GM21381 (cell line): ENCODE measurements around the gene KAT6B.
"Not testable (repeated sequence)": the region's sequence is repeated elsewhere in the genome, so short reads cannot be mapped to it uniquely, and the experiment has no call there.

Source experiments
- ATAC-seq: cut with Tn5 transposase; IDR thresholded peaks from one replicate; pipeline ENCODE4 v1.9.1; 2021; ENCODE audit warnings: mild to moderate bottlenecking, moderate library complexity; ENCODE audit not compliant: unreplicated experiment

The KAT6B gene

DNA sequence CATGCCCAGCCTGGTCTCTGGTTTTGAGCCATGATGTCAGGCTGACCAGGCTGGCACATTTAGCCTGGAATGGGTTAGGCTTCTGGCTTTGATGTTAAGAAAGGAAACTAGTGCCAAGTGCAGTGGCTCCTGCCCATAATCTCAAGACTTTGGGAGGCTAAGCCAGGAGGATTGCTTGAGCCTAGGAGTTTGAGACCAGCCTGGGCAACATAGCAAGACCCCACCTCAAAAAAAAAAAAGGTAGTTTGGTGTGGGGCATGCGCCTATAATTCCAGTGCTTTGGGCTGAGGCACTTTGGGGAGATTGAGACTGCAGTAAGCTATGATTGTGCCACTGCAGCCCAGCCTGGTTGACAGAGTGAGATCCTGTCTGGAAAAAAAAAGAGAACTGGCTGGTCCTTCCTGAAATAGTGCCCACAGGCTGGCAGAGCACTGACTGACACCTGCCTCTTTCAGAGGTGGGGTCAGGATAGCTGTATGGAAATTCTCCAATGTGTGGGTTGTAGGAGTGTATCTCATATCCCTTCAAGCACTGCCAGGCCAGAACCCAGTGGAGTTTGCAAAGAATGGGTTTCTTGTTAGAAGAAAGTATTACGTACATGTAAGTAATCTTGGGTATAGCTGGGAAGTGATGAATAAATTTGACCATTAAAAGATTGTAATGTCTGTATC, 61.3 kb downstream of the KAT6B start:
- no peak for ATAC-seq

DNA sequence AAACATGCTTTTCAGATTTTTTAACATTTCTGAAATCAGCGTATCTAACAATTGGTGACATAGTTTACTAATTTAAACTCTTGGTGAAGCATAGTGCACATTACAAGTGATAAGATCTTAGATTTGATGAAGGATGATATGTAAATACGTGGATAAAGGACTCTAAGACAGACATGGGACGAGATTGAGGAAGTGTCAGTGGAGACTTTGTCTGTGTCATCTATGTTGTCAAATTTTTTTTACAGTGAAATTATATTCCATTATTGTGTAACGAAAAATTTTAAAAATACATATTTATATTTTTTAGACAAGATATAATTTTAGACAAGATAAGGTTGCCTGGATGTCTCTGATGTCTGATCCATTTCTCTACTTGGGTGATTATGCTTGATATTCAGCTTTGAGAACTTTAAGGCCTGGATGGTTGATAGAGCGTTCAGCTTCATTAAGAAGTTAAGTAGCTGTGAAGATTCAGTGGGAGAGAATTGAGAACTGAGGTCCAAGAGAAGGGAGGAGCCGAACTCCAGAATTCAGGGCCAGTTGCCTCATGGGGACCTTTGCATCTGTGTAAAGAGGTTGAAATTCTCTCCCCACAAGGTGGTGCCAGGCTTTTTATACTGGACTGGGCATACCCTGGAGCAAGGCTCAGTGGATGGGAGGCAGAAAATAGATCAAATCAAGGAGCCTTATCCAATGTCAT, 62.7 kb downstream of the KAT6B start:
- no peak for ATAC-seq

DNA sequence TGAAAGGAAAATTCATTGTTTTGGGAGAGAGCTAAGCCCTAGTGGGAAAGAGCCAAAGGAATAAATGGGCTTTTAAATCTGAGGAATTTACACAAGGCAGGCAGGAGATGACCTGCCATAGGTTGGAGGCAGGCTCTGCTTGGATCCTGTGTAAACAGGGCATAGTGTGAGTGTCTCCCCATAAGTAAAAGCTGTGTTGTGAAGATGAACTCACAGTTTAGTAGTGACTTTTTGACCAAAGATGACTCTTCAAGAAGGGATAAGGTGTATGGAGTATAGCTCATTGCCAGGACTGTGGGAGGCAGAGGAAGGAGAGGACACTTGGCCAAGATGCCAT, 63.2 kb downstream of the KAT6B start:
- no peak for ATAC-seq

DNA sequence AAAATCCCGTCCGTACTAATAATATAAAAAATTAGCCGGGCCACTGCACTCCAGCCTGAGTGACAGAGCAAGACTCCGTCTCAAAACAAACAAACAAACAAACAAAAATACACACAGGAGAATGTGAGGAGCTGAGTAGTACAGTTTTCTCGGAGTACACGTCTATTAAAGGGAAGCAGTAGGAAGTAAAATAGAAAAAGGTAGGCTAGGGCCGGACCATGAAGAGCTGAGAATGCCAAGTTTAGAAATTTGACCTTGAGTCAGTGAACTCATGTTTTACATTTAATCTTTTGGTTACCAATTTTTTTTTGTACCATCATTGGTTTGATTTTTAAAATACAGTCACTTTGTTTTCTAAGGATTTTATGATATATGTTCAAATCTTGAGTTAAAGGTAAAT, 64.1 kb downstream of the KAT6B start:
- no peak for ATAC-seq

DNA sequence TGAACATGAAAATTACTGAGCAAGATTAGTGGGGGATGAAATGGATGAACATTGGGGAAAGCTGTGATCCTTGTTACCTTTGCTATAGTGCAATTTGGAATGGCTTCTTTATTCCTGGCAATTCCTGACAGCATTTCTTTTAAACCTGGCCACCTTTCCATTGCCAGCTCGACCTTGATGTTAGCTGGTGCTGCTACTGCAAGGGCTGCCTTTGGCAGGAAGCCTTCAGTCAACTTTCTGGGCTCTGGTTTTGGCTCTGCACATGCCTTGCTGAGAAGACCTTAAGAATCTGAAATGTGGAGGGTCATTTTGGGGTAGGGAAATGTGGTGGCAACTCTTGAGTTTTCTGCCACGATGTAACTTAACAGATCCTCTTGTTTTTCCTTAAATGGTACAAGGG, 64.7 kb downstream of the KAT6B start:
- ATAC-seq, result no peak

DNA sequence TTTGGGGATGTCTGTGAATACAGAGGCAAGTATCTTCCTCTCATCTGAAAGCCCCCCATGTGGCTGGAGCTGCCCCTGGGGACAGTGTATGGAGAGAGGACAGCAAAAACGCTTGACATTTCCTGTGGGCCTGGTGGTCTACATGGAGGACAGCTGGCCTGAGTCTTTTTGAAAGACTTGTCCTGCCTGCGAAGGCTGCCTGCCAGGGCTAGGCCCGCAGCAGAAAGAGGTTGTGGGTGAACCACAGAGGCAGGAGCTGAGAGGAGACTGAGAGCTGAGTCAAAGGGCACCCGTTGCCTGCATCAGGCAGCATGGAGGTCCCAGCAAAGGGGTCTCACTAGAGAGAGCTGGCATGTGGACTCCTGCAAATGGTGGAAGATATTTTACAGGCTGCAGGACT, 66.4 kb downstream of the KAT6B start:
- ATAC-seq, result no peak

DNA sequence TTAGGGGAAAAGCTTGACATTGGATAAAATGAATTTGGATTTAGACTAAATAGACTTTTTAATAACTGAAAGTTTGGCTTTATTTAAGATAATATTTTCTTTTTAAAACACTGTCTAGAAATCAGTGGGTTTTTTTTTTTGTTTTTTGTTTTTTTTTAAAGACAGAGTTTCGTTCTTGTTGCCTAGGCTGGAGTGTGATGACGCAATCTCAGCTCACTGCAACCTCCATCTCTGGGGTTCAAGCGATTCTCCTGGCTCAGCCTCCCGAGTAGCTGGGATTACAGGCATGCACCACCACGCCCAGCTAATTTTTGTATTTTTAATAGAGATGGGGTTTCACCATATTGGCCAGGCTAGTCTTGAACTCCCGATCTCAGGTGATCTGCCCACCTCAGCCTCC, 66.9 kb downstream of the KAT6B start:
- not testable (repeated sequence) for ATAC-seq

DNA sequence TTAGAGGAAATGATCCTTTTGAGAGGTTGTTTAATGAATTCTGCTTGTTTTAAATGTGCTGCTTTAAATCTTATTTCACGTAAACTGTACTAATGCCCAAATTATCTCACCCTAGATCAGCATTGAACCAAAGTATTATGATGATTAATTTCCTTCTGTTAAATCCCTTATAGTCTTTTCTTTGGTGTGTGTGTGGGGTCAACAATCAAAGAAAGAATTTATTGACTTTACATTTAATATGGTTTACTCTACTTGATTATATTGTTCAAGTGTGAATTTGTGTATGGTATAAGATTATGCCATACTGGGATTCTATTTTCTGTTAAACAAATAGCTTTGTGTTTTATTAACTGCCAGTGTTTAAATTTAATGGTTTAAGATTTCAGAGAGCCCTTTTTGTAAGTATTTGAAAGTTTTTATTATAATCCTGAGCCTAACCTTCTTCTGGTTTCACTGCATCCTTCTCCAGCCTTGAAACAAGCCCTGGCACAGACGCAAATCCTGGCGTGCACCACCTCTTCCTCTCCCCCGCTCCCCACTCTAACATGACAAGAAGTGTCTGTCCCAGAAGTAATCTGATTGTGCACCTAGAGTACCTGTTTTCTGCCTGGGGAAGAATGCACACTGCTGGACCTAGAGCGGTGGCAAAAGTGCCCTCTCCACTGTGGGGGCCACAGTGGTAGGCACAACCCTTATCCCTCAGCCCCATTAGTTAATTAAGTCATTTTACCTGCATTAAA, 70.6 kb downstream of the KAT6B start:
- ATAC-seq, result no peak

DNA sequence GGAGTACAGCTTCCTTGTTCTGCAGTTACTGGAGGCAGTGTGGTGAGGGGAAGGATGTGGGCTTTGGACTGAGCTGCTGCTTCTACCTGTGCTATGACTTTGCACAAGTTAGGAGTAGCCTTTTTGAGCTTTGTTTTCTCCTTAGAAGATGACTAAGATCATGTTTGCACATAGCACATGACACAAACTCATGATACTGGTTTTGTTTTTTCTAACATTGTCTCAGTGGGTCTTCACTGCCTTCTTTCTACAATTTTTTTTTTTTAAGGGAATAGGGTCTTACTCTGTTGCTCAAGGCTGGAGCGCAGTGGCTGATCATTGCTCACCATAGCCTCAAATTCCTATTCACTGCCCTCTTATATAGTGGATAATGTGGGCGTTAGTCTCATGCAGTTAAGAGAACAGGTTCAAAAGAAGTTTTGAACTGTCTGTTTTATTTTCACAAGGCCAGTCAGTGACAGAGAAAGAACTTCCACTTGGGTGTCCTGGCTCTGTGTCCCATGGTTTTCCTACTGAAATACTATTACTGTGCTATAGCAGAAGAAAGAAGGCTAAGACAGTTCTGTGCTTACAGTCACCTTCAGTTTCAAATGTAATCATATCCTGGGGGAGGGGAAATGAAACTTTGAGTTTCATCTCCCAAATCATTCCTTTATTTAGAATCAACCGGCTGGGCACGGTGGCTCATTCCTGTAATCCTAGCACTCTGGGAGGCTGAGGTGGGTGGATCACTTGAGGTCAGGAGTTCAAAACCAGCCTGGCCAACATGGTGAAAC, 72.0 kb downstream of the KAT6B start:
- ATAC-seq, result peak; percentile 52

DNA sequence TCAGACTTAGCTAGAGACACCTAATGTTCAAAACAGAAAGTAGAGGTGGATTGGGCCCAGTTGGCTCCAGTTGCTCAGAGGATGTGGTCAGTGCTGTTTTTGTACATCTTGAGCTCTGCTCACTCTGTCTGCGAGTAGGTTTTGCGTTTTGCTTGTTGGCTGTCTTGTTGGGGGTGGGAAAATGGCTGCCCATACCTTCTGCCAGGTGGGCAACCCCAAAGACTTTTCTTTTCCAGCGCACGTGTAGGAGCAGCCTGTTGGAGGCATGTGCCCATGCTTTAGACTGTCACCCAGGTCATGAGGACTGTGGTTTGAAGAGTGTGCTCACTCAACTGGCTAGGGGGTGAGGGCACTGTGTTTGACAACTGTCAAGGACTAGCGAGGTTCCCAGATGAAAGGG, 73.9 kb downstream of the KAT6B start:
- ATAC-seq, result peak; percentile 63

DNA sequence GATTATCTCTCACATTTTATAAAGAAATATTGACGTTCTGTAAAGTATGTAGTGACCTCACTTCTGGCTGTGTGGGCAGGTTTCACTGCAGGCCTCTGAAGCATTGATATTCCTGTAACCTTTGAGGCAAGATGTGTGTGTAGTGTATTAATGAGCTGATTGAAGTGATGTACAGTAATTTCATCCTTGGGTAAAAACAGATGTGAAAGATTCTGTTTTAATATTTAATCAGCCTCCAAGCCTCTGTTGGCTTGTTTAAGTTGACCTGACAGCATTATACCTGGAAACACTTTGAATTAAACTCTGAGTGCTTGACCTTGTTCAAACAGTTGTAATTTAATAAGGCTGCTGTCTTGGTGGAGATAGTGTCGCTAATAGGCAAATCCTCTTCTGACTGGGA, 74.9 kb downstream of the KAT6B start:
- no peak for ATAC-seq

DNA sequence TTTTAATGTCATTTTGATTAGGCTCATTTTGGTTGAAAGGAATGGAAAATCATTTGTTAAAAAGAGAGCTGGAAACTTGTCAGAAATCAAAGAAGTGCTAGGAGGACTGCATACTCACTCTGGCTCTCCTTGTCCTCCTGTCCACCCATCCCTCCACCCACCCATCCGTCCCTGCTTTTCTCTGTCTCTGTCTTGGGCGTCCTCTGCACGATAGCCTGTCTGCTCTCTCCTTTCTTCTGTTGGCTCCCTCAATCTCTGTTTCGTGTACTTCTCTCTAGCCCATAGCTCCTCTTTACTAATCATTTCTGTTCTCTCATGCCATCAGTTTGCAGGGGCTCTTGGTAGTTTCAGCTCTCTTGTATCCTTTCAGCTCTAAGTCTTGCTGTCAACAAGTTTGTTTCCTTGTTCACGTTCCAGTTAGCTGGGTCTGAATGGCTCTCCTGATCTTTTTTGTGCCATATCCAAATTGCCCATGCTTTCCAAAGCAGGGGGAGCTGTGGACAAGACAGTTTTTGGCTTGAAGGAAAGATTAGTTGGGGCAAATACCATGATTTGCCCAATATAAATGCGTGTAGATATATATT, 75.6 kb downstream of the KAT6B start:
- no peak for ATAC-seq

DNA sequence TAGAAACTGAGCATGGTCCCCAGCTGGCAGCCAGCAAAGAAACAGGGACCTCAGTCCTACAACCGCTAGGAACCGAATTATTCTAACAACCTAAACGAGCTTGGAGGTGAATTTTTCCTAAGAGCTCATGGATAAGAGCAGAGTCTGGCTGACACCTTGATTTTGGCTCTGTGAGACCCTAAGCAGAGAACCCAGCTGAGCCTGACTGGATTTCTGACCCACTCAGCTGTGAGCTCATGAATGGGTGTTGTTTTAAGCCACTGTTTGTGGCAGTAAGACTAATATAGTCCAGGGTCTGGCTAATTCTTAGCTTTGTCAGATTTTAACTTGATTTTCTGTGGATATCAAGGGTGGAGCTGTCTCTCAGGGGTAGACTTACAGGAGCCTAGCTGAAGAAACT, 77.1 kb downstream of the KAT6B start:
- no peak for ATAC-seq

DNA sequence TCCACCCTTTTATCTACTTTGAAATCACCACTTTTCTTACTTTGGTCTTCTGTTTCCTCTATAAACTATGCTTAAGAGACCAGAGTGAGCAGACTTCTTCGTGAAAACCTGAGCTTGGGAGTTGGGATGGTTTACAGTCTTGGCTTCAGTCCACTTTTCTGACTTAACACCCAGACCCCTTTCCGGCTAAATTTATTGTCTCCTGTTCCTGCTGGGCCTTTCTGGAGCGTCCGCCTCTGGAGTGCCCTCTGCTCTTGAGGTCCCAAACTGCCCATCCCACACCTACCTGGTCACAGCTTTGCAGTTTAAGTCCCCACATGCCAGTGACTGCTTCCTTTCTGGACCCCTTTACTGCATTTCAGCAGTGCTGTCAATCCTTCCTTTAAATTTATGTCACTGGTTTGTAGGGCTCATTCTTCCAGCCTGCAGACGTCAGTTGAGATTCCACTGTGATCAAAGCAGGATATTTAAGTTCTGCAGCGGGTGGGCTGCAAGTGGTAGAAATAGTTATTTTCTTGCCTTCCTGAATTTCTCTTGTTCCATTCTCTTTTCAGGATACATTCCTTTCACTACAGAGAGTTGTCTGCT, 80.3 kb downstream of the KAT6B start:
- no peak for ATAC-seq

DNA sequence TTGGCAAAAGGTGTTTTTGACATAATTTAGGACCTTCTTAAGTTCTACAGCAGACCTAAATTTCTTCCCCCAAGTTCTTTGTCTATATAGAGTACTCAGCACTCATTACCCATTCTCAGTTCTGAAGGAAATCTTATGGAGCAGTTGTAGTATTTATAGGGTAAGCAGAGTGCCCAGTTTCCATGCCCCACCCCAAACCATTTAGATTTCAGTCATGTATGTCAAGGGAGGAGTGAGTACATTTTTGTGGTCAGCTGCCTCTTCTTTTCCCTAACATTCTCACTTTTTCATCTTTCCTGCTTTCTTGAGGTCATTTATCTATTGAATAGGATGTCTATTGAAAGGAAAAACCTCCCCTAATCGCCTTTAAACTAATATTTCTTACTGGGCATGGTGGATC, 83.3 kb downstream of the KAT6B start:
- ATAC-seq, result no peak

DNA sequence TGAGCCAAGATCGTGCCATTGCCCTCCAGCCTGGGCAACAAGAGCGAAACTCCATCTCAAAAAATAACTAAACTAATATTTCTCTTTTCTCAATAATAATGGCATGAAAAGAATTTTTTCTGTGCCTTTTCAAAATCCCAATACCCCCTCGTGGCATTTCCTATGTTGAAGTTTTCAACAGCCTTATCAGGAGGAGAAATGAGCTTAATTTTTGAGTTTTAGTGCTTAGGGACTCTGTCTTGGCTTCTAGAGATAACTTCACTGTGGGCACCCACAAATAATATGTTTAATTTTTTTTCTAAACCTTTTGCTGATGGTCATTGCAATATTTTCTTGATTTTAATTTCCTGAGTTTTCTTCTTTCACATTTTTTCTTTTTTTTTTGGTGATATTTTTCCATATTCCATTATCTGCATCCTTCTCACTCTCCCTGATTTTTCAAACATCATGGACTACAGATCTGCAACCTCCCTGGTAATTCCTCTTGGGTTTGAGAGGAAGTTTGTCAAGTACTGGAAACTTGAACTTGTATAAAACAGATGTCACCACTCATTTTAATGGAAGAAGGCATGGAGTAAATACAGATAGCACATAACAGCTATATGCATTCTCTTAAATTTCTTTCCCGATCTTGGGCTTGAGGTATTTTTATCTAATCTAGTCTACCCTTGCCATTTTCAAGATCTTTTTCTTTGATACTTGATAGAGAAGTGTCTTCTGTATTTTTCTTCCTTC, 84.0 kb downstream of the KAT6B start:
- ATAC-seq, result no peak

DNA sequence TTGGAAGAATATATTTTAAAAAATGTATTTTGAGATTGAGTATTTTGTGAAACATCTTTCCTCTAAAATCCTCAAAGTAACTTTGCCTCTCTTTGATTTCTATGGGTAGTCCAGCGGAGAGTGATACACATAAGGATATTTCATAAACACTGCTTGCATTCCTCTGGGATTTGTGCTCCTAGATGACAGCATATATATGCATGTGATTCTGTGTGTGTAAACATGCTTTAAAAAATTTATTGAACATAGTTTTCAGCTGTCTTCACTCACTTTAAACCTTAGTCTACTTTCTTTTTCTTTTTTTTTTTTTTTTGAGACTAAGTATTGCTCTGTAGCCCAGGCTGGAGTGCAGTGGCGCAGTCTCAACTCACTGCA, 84.6 kb downstream of the KAT6B start:
- ATAC-seq, result no peak

DNA sequence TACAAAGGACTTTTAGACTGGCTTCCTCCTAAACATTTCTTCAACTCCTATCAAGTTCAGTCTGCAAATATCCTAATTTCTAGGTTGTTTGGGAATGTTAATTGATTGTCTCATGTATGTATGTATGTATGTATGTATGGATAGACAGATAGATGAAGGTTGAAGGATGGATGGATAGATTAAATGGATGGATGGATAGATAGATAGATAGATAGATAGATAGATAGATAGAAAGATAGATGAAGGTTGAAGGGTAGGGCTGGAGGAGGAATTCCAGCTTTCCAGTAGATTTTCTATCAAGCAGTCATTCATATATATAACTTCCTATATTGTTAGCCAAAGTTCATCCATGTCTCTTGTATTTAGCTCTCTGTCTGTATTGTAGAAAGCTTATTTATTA, 85.8 kb downstream of the KAT6B start:
- no peak for ATAC-seq

DNA sequence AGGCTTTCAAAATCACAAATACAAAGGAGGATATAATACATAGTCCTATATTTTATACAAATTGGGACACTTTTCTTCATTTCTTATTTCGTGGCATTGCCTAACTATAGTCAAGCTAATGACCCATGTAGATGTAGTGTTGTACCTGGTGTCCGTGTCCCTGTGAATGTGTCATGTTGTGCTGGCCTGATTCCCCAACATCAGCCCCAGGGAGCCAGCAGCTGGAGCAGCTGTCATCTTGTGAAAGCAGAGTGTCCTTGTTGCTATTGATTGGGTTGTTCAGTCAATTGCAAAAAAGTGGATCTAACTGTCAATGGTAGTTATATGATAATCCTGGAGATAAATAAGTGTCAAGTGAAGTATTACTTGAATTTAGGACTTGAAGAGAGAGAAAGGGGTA, 86.3 kb downstream of the KAT6B start:
- ATAC-seq, result no peak

DNA sequence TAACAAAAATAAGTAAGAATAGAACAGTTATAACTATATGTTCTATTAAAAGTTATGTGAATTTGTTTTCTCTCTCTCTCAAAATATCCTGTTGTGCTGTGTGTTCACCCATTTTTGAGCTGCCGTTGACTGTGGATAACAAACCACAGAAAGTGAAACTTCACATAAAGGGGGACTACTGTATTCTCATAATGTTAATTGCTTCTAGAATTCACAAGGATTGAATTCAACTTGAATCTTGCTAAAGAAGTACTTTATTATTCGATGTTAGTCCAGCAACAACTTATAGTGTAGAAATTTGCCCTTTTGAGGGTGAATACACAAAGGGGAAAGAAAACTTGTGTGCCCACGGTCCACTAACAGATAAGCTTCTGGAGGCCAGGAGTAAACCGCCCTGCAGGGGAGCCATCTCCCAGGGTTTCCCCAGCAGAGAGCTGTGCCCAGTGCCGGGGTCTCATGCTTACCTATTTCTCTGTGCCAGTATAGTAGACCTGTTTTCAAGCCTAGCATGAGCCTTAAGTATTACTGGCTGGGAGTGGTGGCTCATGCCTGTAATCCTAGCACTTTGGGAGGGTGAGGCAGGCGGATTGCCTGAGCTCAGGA, 87.1 kb downstream of the KAT6B start:
- ATAC-seq, result peak; percentile 66
